COLO668 (cell line): ENCODE data around the gene LYRM7.
"Not testable (repeated sequence)": the region's sequence is repeated elsewhere in the genome, so short reads cannot be mapped to it uniquely, and the experiment has no call there.

Experiments
- DNase-seq: peaks from one replicate; lab custom pipeline; 2025; ENCODE audit not compliant: unreplicated experiment; lab: John Stamatoyannopoulos, UW

The LYRM7 gene

DNA sequence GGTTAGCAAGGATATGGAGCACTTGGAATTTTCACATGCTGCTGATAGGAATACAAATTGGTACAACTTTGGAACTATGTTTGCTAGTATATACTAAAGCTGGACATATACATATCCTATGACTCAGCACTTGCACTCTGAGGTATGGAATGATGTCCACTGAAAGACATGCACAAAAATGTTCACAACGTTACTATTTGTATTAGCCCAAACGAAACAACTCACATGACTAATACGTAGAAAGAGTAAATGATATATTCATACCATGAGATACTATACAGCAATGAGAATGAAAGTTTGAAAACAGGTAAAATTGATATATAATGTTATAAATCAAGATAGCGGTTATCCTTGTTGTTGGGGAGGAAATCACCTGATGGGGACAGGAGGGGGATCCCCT is 47.6 kb downstream of the LYRM7 start:
- no peak for DNase-seq

DNA sequence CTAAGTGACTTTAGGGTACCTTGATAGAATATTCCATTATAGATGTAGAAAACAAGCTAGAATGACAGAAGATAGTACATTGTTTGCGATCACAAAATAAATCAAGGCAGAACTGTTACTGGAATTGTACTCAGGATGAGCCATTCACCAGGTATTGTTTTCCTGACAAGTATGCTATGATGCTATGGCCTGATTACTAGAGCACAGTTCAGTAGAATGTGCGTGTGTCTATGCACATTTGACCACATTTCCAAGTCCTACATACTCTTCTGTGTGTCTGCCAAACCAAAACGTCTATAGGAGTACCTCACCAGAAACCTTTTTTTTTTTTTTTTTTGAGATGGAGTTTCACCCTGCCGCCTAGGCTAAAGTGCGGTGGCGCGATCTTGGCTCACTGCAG is 49.8 kb downstream of the LYRM7 start:
- DNase-seq: no peak

DNA sequence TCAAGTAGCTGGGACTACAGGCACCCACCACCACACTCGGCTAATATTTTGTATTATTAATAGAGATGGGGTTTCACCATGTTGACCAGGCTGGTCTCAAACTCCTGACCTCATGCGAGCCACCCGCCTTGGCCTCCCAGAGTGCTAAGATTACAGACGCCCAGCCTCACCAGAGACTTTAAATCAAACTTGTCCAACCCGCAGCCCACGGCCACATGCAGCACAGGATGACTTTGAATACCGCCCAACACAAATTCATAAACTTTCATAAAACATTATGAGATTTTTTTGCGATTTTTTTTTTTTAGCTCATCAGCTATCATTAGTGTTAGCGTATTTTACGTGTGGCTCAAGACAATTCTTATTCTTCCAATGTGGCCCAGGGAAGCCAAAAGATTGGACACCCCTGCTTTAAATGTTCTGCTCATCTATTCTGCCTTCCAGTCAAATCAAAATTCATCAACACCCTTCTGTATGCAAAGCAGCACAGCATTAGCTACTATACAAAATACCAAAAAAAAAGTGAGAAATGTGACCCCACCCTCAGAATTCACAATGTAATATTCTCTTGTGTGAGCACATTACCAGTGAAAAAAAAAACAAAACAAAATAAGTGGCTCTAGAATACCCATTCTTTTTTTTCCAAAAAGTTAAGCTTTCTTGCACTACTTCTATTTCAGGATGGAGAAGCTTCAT is 50.4 kb downstream of the LYRM7 start:
- no peak for DNase-seq

DNA sequence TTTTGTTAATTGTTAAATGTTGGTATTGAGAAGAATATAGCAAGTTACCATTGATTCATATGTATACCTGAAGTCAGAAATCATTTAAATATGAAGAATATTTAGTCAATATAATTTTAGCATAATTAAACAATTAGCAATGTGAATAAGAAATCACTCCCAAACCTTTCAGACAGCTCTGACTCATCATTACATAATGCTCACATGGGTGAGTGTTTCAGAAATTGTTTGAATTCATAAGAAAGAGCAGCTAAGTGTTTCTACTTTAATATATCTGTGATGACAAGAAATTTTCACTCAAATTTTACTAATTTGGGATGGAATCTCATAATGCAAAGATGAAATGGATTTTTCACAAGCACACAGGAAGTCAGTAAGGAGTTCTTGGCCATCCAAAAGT is 51.1 kb downstream of the LYRM7 start:
- no peak for DNase-seq

DNA sequence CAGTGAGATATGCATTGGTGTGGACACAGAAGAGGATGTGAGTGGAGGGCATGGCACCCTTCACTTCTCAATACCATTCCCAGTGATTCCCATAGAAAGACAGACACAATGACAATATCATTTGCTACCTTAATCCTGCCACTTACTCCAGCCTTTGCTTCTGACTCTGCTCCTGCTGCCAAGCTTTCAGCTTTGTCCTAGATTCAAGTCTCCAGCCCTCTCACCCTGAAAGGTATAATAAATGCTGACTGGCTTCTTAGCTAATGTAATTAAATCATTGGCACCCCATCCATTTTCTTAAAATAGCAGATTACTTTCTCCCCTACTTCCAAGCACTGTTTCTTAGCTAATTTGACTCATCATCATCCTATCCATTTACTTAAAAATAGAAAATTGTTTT is 52.0 kb downstream of the LYRM7 start:
- DNase-seq: no peak

DNA sequence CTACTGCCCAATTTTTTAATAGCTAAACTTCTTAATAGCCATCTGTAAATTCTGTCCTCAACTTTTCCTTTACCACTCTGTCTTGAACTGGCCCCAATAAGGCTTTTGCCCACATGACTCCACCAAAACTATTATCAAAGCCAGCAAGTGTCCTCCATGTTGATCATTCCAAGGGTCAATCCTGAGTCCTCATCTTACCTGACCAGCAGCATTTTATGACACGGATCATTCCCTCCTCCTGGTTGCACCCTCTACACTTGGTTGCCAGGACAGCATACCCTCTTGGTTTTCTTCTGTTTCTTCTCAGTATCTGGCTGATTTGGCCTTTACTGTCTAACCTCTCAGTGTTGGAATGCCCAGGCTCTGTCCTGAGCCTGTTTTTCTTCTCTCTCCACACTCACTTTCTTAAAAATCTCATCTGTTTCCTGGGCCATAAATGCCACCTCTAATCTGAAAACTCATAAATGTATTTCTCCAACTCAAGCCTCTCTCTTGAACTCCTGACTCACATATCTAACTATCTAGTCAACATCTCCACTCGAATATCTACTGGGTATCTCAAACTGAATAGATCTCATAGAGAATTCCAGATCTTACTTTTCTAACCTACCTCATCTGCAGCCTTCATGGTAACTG is 53.1 kb downstream of the LYRM7 start:
- no peak for DNase-seq

DNA sequence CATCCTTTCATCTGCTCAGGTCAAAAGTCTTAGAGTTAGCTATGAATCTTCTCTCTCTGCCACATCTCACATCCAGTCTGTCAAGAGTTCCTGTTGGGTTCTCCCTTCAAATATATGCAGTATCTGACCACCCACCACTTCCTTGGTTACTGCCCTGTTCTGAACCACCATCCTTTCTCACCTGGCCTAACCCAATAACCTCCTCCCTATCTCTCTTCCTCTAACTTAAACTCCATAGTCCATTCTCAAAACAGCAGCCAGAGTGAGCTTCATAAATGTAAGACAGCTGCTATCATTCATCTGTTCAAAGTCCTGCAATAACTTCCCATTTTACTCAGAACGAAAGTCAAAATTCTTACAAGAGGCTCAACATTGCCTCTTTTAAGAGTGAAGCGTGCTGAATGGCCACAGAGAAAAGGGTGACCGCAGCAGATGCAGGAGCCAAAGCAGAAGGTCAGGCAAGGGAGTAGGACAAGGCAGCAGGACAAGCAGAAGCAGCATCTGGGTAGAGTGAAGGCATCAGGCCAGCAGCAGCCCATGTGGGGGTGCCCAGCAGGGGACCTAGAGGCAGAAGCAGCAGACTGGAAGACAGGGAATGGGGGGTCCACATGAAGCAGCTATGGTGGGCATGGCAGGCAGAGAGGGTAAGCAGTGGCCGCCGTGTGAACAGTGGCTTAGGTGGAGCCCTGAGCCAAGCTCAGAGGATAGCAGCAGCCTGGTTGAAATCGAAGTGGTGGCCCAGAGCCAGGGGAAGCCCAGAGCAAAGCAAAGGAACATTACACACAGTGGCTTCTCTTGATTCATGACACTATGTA is 53.9 kb downstream of the LYRM7 start:
- no peak for DNase-seq

DNA sequence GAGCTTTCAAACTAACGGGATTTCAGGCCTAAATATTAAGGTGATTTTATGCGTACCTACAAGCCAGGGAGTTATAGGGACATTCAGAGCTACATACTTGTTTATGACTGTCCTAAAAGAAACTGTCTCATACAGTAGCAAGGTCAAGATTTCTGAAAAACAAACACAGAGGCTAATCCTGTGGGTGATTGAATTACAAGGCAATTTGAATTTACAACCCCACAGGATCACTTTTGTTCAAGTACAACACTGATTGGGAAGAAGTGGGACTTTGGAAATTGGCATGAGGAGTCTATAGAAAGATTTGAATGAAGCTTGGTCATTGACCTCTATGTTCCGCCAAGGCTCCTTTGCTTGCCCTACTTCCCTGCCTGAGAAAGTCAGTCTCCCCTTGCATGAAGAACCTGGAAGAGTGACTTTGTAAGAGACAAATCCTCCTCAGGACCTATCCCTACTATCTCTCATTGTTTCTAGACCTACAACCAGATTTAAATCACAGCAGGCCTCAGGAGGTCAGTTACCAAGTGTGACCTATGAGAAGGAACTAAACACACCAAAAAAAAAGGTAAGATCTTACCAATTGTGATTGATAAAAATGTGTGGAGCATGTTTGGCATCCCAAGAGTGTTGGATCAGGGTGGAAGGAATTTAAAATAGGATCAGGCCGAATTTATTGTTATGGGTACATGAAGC is 54.7 kb downstream of the LYRM7 start:
- DNase-seq: no peak

DNA sequence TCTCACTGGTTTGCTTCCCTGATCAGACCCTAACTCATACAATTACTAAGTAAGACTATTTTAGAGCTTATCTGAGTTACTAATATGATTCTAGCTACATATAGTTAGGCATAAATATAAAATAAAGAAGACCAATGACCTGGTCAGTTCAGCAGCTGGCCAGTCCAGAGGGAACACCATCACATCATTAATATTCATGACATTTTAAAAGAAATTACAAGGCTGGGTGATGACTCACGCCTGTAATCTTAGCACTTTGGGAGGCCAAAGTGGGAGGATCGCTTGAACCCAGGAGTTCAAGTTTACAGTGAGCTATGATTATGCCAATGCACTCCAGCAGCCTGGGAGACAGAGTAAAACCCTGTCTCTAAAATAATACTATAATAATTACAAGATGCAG is 56.2 kb downstream of the LYRM7 start:
- no peak for DNase-seq

DNA sequence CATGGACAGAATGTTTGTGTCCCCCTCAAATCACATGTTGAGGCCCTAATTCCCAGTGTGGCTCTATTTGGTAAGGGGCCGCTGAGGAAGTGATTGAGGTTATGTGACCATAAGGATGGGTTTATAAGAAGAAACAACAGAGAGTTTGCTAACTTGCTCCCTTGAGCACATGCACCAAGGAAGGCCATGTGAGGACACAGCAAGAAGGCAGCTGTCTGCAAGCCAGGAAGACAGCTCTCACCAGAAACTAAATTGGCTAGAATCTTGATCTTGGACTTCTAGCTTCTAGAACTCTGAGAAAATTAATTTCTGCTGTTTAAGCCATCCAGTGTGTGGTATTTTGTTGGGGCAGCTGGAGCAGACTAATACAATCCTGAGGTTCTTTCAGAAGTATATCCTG is 57.9 kb downstream of the LYRM7 start:
- no peak for DNase-seq

DNA sequence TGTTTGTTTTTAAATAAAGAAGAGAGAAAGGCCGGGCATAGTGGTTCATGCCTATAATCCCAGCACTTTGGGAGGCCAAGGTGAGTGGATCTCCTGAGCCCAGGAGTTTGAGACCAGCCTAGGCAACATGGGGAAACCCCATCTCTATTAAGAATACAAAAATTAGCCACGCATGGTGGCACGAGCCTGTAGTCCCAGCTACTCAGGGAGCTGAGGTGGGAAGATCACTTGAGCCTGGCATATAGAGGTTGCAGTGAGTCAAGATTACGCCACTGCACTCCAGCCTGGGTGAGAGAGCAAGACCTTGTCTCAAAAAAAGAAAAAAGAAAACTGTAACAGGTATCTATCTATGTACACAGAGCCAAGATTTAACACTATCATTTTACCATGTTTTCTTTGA is 58.9 kb downstream of the LYRM7 start:
- DNase-seq: no peak

DNA sequence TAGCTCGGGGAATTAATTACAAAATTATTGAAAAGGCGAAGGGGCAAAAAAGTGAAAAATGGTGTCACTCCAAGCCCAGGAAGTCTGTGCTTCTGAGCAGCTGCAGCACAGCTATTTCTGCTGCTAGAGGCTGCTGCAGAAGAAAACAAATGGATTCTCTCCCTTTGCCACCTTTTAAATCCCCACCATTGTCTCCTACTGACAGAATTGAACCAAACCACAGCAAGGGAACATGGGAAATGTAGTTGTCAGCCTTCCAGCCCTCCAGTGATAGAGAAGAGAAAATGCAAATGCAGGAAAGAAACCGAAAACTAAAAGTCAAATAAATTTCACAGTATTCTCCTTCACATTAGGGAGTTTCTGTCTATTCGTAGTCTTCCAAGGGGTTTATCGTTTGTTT is 59.7 kb downstream of the LYRM7 start:
- DNase-seq: no peak

DNA sequence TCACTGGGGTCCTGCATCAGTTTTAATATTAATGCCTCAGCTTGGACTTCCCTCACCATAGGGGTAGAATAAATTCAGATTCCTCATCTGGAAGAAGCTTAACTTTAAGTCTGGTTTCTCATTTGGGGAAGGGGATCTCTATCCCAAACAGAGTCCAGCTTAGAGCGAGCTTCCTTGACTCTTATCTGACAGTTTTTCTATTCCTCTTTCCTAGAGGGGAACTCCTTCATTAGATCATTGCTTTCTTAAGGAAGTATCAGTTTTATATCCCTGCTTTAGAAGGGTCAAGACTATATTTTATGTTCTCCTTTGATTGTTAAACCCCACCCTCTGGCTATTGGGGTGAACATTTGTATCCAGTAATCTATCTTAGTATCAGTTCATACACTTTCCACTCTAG is 68.9 kb downstream of the LYRM7 start:
- DNase-seq: no peak

DNA sequence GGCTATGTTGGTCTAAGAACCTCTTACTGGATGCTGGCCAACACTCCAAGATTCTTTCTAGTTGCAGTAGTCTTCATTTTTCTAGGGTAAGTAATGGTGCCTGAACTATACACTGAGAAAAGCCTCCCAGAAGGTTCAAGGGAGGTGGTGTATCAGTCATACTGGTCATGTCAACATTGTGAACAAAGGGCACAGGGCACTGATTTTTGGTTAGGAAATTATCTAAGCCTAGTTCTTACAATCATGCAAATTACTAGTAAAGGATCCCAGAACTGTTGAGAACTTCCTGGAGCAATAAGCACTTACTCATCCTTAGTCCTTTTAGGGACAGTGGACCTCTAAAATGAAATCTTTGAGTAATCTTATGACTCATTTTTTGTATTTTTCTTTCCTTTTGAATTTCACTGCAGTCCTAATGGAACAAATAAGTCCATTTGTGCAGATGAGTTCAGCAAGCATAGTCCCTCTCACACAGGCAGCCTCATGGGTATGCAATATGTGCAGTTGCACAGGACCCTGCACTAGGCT is 72.0 kb downstream of the LYRM7 start:
- no peak for DNase-seq

DNA sequence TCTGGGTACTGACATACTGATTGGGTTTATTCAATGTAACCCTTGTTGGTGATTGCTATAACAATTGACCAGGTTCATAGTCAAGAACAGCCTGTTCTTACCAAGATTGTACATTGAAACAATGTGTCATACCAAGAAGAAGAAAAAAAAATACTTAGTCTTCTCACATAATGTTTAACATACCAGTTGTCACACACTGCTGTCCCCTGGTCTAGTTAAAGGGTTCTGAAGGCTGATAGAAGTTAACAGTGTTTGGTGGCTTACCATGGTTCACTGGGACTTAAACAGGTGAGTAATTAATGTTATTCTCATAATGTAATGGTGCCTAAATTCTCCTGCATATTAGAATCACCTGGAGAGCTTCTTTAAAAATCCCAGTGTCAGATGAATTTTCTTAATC is 74.6 kb downstream of the LYRM7 start:
- no peak for DNase-seq

DNA sequence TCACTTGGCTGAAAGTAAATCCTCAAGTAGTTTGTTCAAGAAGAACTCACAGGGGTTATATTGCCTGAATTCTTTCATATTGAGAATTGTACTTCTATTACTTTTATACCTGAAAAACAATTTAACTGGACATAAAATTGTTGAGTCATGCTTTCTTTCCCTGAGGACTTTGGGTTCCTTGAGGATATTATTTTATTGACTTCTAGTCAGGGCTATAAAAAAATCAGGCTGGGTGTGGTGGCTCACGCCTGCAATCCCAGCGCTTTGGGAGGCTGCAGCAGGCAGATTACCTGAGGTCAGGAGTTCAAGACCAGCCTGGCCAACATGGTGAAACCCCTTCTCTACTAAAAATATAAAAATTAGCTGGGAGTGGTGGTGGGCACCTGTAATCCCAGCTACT is 75.2 kb downstream of the LYRM7 start:
- no peak for DNase-seq

DNA sequence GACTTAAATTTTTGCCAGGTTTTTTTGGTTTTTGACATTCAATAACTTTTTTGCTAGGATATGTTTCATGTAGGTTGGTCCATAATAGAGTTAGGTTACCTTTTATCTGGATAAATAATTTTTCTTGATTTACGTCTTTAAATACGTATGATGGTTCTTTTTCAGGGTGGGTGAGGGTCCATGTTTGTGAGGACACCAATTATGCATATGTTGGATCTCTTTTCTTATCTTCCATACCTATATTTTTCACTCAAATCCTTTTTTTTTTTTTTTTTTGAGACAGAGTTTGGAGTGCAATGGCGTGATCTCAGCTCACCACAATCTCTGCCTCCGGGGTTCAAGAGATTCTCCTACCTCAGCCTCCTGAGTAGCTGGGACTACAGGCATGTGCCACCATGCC is 75.8 kb downstream of the LYRM7 start:
- no peak for DNase-seq

DNA sequence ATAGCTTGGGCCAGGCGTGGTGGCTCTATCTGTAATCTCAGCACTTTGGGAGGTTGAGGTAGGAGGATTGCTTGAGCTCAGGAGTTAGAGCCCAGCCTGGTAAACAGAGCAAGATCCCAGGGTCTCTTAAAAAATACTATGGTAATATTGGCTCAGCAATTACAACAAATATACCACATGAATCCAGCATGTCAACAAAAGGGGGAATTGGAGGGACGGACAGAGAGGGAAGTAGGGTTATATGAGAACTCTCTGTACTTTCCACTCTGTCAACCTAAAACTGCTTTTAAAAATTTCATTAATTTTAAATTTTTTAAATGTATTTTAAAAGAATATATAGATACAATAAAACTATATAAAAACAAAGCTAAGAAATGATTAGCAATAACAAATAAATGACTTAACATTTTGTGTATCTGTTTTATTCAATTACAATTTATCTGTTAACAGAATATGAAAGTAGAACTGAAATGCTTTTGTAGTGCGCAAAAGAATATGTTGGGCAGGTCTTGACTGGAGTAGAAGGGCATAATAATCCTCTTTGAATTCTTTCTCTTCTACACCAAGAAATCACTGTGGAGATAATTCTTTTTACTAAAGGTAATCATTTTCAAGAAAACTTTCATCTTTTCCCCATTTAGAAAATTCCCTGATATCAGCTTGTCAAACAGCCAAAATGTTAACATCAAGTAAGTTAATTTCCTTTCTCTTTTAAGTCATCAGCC is 80.2 kb downstream of the LYRM7 start:
- DNase-seq: no peak

DNA sequence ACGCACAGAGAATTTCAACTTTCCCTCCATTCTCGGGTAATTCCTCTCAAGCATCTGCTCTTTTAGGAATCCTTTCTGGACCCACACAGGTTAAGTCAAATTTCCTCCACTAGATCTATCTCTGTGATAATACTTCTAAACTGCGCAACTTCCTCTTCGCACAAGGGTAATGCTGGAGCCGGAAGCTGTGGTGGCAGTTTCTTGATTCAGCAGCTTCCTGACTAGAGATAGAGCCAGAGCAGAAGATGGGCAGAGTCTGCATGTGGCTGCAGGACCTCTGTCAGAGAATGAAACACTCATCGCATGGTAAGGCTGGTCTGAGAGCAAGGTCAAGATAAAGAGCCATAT is 82.1 kb downstream of the LYRM7 start:
- no peak for DNase-seq

DNA sequence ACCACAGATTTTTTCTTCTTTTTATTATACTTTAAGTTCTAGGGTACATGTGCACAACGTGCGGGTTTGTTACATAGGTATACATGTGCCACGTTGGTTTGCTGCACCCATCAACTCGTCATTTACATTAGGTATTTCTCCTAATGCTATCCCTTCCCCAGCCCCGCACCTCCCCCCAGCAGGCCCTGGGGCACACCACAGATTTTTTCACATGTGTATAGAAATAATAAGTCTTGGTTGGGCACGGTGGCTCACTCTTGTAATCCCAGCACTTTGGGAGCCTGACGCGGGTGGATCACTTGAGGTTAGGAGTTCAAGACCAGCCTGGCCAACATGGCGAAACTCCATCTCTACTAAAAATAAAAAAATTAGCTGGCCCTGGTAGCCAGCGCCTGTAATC is 83.3 kb downstream of the LYRM7 start:
- not testable (repeated sequence) for DNase-seq

DNA sequence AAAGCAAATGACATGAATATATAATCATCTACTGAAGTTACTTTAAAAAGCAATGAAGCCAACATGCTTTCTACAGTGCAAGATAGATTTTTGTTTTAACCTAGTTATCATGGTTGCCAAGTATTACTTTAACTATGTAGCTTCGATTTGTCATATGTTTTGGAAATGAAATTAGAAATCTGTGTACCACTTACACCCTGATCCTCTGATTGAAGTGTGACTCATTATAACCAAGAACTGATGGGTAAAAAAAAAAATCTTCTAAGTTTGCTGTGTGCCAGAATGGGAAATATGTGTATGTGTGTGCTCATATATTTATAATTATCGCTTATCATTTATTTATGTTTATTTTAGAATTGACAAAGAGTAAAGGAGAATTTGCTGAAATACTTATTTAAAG is 84.0 kb downstream of the LYRM7 start:
- no peak for DNase-seq
